ENCODE data around the gene OTOG.

The OTOG gene

GRCh38 chr11:17532784-17533183, 14.3 kb upstream of the OTOG start:
- Histone ChIP-seq H3K27me3 (ENCODE audit: control insufficient read depth, low read length) (peaks cover 5% of the 10 kb centered on the region; the same call in 1 of the 2 replicates), H3K27ac (ENCODE audit: low read depth, low read length) (no peak overlapping the region), H3K9me2 (replicated peaks; ENCODE audit: control insufficient read depth, low read length) (no peaks in the 10 kb centered on the region), H3F3A (ENCODE audit: control insufficient read depth, insufficient read depth) (no peaks in the 10 kb centered on the region), H3K79me2 (ENCODE audit: control insufficient read depth, low read length) (no peaks in the 10 kb centered on the region), H3K4me2 (ENCODE audit: low read length) (no peak overlapping the region), H3K9me3 (ENCODE audit: control insufficient read depth, insufficient read depth, low read length) (no peaks in the 10 kb centered on the region), H3K4me3 (ENCODE audit: low read length) (no peak overlapping the region), H4K20me1 (ENCODE audit: control insufficient read depth, insufficient read depth, low read depth, low read length) (no peaks in the 10 kb centered on the region), H3K4me1 (ENCODE audit: control insufficient read depth, low read length) (no peaks in the 10 kb centered on the region), H3K36me3 (ENCODE audit: control insufficient read depth, low read length) (no peaks in the 10 kb centered on the region)
- TF ChIP-seq EZH2phosphoT487 (IDR thresholded peaks at IDR 0.05; ENCODE audit: borderline replicate concordance, low read length) (no peak), CTCF (IDR thresholded peaks at IDR 0.05; ENCODE audit: low read depth, low read length, poor library complexity, severe bottlenecking) (no peak)

GRCh38 chr11:17533341-17533740, 13.7 kb upstream of the OTOG start:
- Histone ChIP-seq H4K20me1 (ENCODE audit: control insufficient read depth, insufficient read depth, low read depth, low read length) (no peaks in the 10 kb centered on the region), H3K27me3 (ENCODE audit: control insufficient read depth, low read length) (peaks cover 8% of the 10 kb centered on the region), H3F3A (ENCODE audit: control insufficient read depth, insufficient read depth) (no peaks in the 10 kb centered on the region), H3K79me2 (ENCODE audit: control insufficient read depth, low read length) (no peaks in the 10 kb centered on the region), H3K9me3 (ENCODE audit: control insufficient read depth, insufficient read depth, low read length) (no peaks in the 10 kb centered on the region), H3K4me2 (ENCODE audit: low read length) (no peak overlapping the region), H3K9me2 (replicated peaks; ENCODE audit: control insufficient read depth, low read length) (no peaks in the 10 kb centered on the region), H3K36me3 (ENCODE audit: control insufficient read depth, low read length) (no peaks in the 10 kb centered on the region), H3K4me3 (ENCODE audit: low read length) (no peak overlapping the region), H3K27ac (ENCODE audit: low read depth, low read length) (no peak overlapping the region), H3K4me1 (ENCODE audit: control insufficient read depth, low read length) (no peaks in the 10 kb centered on the region)
- TF ChIP-seq EZH2phosphoT487 (IDR thresholded peaks at IDR 0.05; ENCODE audit: borderline replicate concordance, low read length) = no peak
- no peak for TF ChIP-seq CTCF (IDR thresholded peaks at IDR 0.05; ENCODE audit: low read depth, low read length, poor library complexity, severe bottlenecking)

- H4K20me1 ChIP-seq (ENCODE audit: control insufficient read depth, insufficient read depth, low read depth, low read length) = no peaks in the 10 kb centered on the region
- no peaks in the 10 kb centered on the region for H3K36me3 ChIP-seq (ENCODE audit: control insufficient read depth, low read length)
- TF ChIP-seq CTCF (IDR thresholded peaks at IDR 0.05; ENCODE audit: low read depth, low read length, poor library complexity, severe bottlenecking) = no peak
- TF ChIP-seq EZH2phosphoT487 (IDR thresholded peaks at IDR 0.05; ENCODE audit: borderline replicate concordance, low read length) = no peak
- H3K9me3 ChIP-seq (ENCODE audit: control insufficient read depth, insufficient read depth, low read length) = no peaks in the 10 kb centered on the region
- H3K4me3 ChIP-seq (ENCODE audit: low read length) = no peak overlapping the region
- no peaks in the 10 kb centered on the region for H3K9me2 ChIP-seq (replicated peaks; ENCODE audit: control insufficient read depth, low read length)
- peaks cover 9% of the 10 kb centered on the region for H3K27me3 ChIP-seq (ENCODE audit: control insufficient read depth, low read length)
- no peaks in the 10 kb centered on the region for H3K4me1 ChIP-seq (ENCODE audit: control insufficient read depth, low read length)
- no peak overlapping the region for H3K4me2 ChIP-seq (ENCODE audit: low read length)
- H3K27ac ChIP-seq (ENCODE audit: low read depth, low read length) = no peak overlapping the region
- no peaks in the 10 kb centered on the region for H3K79me2 ChIP-seq (ENCODE audit: control insufficient read depth, low read length)
- no peaks in the 10 kb centered on the region for H3F3A ChIP-seq (ENCODE audit: control insufficient read depth, insufficient read depth)
These were observed 13.2 kb upstream of the OTOG start for GRCh38 chr11:17533778-17534415.

All from DOHH2 (cell line).